ENCODE measurements around the gene SCAND1. TPM values are rescaled to one million over a fixed set of nuclear protein-coding genes. Genes with fewer than 3 reads are reported as not detected.

The SCAND1 gene
- polyA plus RNA-seq, 2 of the 4 experiments (the other 2 are of a cell fraction), result 10.2 to 68.0 TPM

DNA sequence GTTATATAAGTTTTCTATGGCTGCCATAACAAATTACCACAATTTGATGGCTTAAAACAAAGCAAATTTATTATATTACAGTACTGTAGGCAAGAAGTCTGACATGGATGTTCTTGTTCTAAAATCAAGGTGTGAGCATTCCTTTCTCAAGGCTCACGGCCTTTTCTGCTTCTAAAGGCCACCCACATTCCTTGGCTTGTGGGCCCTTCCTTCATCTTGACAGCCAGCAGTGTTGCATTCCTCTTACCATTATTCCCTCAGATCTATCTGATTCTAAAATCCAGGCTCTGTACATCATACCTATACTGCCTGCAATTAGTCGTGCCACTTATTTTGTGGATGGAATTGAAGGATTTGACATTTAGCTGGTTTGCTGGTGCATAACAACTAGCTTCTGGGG, 17.7 kb upstream of the SCAND1 start:
- Histone ChIP-seq H3K4me3 (no peak overlapping the region), H3K27ac (no peak overlapping the region), H3K4me2 (no peak overlapping the region), H3K4me1 (peaks cover 4% of the 10 kb centered on the region; the same call in 1 of the 3 replicates), H3K9me3 (no peaks in the 10 kb centered on the region)
- CTCF ChIA-PET, result interaction anchor here (1.0 to 1.4 kb wide), 2 partner anchors 21 to 23 kb away, joined by 3 to 4 read pairs; no protein-coding TSS in a partner anchor
- POLR2A ChIA-PET, result no interaction called here
- ATAC-seq (no peak), DNase-seq (ENCODE audit: low read depth in 1 of 2, low spot score in 1 of 2) (no peak), FAIRE-seq (no peak)
- TF ChIP-seq ESRRA (IDR thresholded peaks at IDR 0.05; ENCODE audit: borderline replicate concordance, low read length), result no peak
- no peak for TF ChIP-seq HMGXB4 (CRISPR knock-in tag; IDR thresholded peaks at IDR 0.05; ENCODE audit: borderline replicate concordance)
- TF ChIP-seq, protein P1, sequence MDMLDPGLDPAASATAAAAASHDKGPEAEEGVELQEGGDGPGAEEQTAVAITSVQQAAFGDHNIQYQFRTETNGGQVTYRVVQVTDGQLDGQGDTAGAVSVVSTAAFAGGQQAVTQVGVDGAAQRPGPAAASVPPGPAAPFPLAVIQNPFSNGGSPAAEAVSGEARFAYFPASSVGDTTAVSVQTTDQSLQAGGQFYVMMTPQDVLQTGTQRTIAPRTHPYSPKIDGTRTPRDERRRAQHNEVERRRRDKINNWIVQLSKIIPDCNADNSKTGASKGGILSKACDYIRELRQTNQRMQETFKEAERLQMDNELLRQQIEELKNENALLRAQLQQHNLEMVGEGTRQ (IDR thresholded peaks at IDR 0.05), result no peak
- no peak for TF ChIP-seq RFX5 (IDR thresholded peaks at IDR 0.05)
- no peak for TF ChIP-seq KDM5A (IDR thresholded peaks at IDR 0.05)
- TF ChIP-seq HDAC2 (IDR thresholded peaks at IDR 0.05), result no peak
- TF ChIP-seq MYC (IDR thresholded peaks at IDR 0.05; ENCODE audit: borderline replicate concordance, low read length), result no peak
- no peak for TF ChIP-seq POLR2AphosphoS2 (conservative IDR thresholded peaks at IDR 0.05; ENCODE audit: low read length)
- TF ChIP-seq HOXB5 (CRISPR knock-in tag; IDR thresholded peaks at IDR 0.05), result no peak
- no peak for TF ChIP-seq MAZ (IDR thresholded peaks at IDR 0.05; ENCODE audit: borderline replicate concordance, low read depth, low read length)
- no peak for TF ChIP-seq HOXA7 (CRISPR knock-in tag; IDR thresholded peaks at IDR 0.05)
- no peak for TF ChIP-seq TFCP2L1 (CRISPR knock-in tag; IDR thresholded peaks at IDR 0.05)
- TF ChIP-seq ATOH8 (CRISPR knock-in tag; IDR thresholded peaks at IDR 0.05; ENCODE audit: low read depth), result no peak
- TF ChIP-seq PHF8 (IDR thresholded peaks at IDR 0.05; ENCODE audit: borderline replicate concordance, low read depth), result no peak
- 81% methylated on average over 2 of the region's 2 CpGs for WGBS (ENCODE audit: missing lambda C conversion rate)

DNA sequence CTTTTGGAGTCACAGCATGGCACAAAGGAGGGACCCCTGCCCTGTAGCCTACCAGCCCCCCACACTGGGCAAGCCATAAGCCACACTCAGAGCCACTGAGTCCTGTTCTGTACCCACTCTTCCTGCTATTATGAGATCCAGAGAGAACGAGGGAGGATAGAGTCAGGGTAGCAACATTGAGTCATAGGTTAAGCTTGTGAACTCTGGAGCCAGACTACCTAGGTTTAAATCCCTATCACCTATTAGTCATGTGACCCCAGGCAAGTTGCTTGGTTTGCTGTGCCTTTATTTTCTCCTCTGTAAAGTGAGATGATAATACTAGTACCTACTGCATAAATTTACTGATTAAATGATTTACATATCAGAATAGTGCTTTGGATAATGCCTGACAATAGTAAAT, 14.6 kb upstream of the SCAND1 start:
- no peaks in the 10 kb centered on the region for H3K9me3 ChIP-seq
- ATAC-seq (peak; percentile 24 to 34; a peak in 4 of 6 replicates), DNase-seq (ENCODE audit: low read depth in 1 of 2, low spot score in 1 of 2) (no peak), FAIRE-seq (no peak)
- H3K27ac ChIP-seq, result no peak overlapping the region
- H3K4me1 ChIP-seq, result peaks cover 4% of the 10 kb centered on the region; the same call in 1 of the 3 replicates
- H3K4me3 ChIP-seq, result no peak overlapping the region
- no peak overlapping the region for H3K4me2 ChIP-seq
- ChIA-PET POLR2A (interaction anchor here (1.8 kb wide), 1 partner anchor 14 kb away, joined by 4 read pairs; the partner anchor contains the start of gene SCAND1), CTCF (interaction anchor here (0.6 to 8.5 kb wide), 5 partner anchors 15 to 968 kb away, joined by 3 to 82 read pairs (median 4); partner anchors contain the start of gene SCAND1)
- 7% methylated on average over 1 of the region's 1 CpG for WGBS (ENCODE audit: missing lambda C conversion rate)
- no peak for TF ChIP-seq BHLHE40 (IDR thresholded peaks at IDR 0.05; ENCODE audit: low read depth, low read length)
- no peak for TF ChIP-seq EHMT2 (IDR thresholded peaks at IDR 0.05; ENCODE audit: low read depth)

- H3K9me3 ChIP-seq, result no peaks in the 10 kb centered on the region
- DNase-seq (ENCODE audit: low read depth in 1 of 2, low spot score in 1 of 2), result no peak
- peaks cover 4% of the 10 kb centered on the region; the same call in 1 of the 3 replicates for H3K4me1 ChIP-seq
- no peak for FAIRE-seq
- no peak within 1 kb of the TSS for H3K4me3 ChIP-seq
- no peak within 1 kb of the TSS for H3K4me2 ChIP-seq
- no peak for ATAC-seq
- no peak within 1 kb of the TSS for H3K27ac ChIP-seq
- whole genome bisulfite sequencing (ENCODE audit: missing lambda C conversion rate), result 94% methylated on average over 3 of the region's 3 CpGs
- POLR2A ChIA-PET, result interaction anchor here (1.8 kb wide), 1 partner anchor 13 kb away, joined by 4 read pairs; the partner anchor contains the start of gene SCAND1
- CTCF ChIA-PET, result interaction anchor here (0.6 to 8.5 kb wide), 6 partner anchors 14 to 968 kb away, joined by 3 to 82 read pairs (median 5); partner anchors contain the start of gene SCAND1
- TF ChIP-seq GATA3 (IDR thresholded peaks at IDR 0.05; ENCODE audit: borderline replicate concordance), result no peak
- TF ChIP-seq, protein P2, sequence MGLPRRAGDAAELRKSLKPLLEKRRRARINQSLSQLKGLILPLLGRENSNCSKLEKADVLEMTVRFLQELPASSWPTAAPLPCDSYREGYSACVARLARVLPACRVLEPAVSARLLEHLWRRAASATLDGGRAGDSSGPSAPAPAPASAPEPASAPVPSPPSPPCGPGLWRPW (IDR thresholded peaks at IDR 0.05), result no peak
- TF ChIP-seq, protein P3, sequence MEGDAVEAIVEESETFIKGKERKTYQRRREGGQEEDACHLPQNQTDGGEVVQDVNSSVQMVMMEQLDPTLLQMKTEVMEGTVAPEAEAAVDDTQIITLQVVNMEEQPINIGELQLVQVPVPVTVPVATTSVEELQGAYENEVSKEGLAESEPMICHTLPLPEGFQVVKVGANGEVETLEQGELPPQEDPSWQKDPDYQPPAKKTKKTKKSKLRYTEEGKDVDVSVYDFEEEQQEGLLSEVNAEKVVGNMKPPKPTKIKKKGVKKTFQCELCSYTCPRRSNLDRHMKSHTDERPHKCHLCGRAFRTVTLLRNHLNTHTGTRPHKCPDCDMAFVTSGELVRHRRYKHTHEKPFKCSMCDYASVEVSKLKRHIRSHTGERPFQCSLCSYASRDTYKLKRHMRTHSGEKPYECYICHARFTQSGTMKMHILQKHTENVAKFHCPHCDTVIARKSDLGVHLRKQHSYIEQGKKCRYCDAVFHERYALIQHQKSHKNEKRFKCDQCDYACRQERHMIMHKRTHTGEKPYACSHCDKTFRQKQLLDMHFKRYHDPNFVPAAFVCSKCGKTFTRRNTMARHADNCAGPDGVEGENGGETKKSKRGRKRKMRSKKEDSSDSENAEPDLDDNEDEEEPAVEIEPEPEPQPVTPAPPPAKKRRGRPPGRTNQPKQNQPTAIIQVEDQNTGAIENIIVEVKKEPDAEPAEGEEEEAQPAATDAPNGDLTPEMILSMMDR (IDR thresholded peaks at IDR 0.05), result no peak
- no peak for TF ChIP-seq MAZ (IDR thresholded peaks at IDR 0.05; ENCODE audit: borderline replicate concordance, low read depth, low read length)
- TF ChIP-seq EHMT2 (IDR thresholded peaks at IDR 0.05; ENCODE audit: low read depth), result no peak
- TF ChIP-seq CHD2 (IDR thresholded peaks at IDR 0.05; ENCODE audit: low read length, partially characterized antibody), result no peak
- TF ChIP-seq, protein P4, sequence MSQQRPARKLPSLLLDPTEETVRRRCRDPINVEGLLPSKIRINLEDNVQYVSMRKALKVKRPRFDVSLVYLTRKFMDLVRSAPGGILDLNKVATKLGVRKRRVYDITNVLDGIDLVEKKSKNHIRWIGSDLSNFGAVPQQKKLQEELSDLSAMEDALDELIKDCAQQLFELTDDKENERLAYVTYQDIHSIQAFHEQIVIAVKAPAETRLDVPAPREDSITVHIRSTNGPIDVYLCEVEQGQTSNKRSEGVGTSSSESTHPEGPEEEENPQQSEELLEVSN (IDR thresholded peaks at IDR 0.05; ENCODE audit: borderline replicate concordance, low read depth), result no peak
- TF ChIP-seq ZC3H11A (IDR thresholded peaks at IDR 0.05), result no peak
- no peak for TF ChIP-seq CBX8 (IDR thresholded peaks at IDR 0.05)
- TF ChIP-seq NFE2L2 (conservative IDR thresholded peaks at IDR 0.05; ENCODE audit: low read length), result no peak
- TF ChIP-seq FOSB (CRISPR knock-in tag; IDR thresholded peaks at IDR 0.05), result no peak
- no peak for TF ChIP-seq POLR2AphosphoS2 (conservative IDR thresholded peaks at IDR 0.05; ENCODE audit: low read length)
- TF ChIP-seq EP300 (IDR thresholded peaks at IDR 0.05), result no peak
- no peak for TF ChIP-seq ESRRA (IDR thresholded peaks at IDR 0.05; ENCODE audit: borderline replicate concordance, low read length)
- no peak for TF ChIP-seq FOXS1 (CRISPR knock-in tag; IDR thresholded peaks at IDR 0.05)
Observed at GRCh38 chr20:35967979-35968640, 13.8 kb upstream of the SCAND1 start, which contains the start of gene CNBD2. Gene CNBD2 (plus strand): TSS chr20:35968590. CDS start chr20:35968763, 173 bp downstream.
